Thymus (tissue), 11 donors: Measurements from ENCODE around the gene SIGMAR1. TPM values are rescaled to one million over a fixed set of nuclear protein-coding genes. Genes with fewer than 3 reads are reported as not detected.
A peak's percentile ranks its signal among the peaks of the same experiment; 100 is the strongest.

ENCODE experiments used
- DNase-seq, 9 donors: peaks; one replicate each; pipeline ENCODE4 v3.0.0-alpha.2; 2013; ENCODE audit warnings: low spot score in 9 of 9, low read depth in 6 of 9, missing footprints in 1 of 9
- H3K27ac ChIP-seq, 2 donors: one replicate each; pipeline ENCODE4 v1.5.1; 2013; ENCODE audit warnings: control low read depth in 1 of 2, low read depth in 1 of 2, low read length in 1 of 2, mild to moderate bottlenecking in 1 of 2, moderate library complexity in 1 of 2
- H3K27me3 ChIP-seq, 2 donors: one replicate each; pipeline ENCODE4 v1.5.1; 2013; ENCODE audit warnings: low read length in 1 of 2; ENCODE audit not compliant: control insufficient read depth in 2 of 2, insufficient read depth in 1 of 2
- H3K36me3 ChIP-seq, 2 donors: one replicate each; pipeline ENCODE4 v1.5.1; 2013; ENCODE audit warnings: low read length in 1 of 2, mild to moderate bottlenecking in 1 of 2, moderate library complexity in 1 of 2; ENCODE audit not compliant: control insufficient read depth in 2 of 2, insufficient read depth in 2 of 2
- H3K4me1 ChIP-seq, 2 donors: one replicate each; pipeline ENCODE4 v1.5.1; 2013; ENCODE audit warnings: low read length in 2 of 2; ENCODE audit not compliant: control insufficient read depth in 2 of 2, insufficient read depth in 2 of 2
- H3K4me3 ChIP-seq, 2 donors: one replicate each; pipeline ENCODE4 v1.5.1; 2013; ENCODE audit warnings: low read length in 2 of 2, control low read depth in 1 of 2, mild to moderate bottlenecking in 1 of 2
- H3K9me3 ChIP-seq, 2 donors: one replicate each; pipeline ENCODE4 v1.5.1; 2013; ENCODE audit warnings: low read length in 1 of 2, mild to moderate bottlenecking in 1 of 2; ENCODE audit not compliant: control insufficient read depth in 2 of 2, insufficient read depth in 1 of 2
- WGBS: extraction: QIAGEN DNeasy Blood & Tissue Kit; methylation state at CpG from one replicate; pipeline ENCODE4 v1.1.7; 2013; 5-methylcytosine and 5-hydroxymethylcytosine counted together
- polyA plus RNA-seq: library from polyadenylated mRNA; stranded (reverse); fragments of 200-250 nt; gene quantifications from one replicate; pipeline ENCODE4 v1.2.3, GENCODE V29; 2013
- total RNA-seq: library from RNA; stranded (reverse); fragments of 120-200 nt; gene quantifications from one replicate; pipeline ENCODE4 v1.2.4, GENCODE V29; 2013
- donor health status: healthy.

Gene SIGMAR1
- total and polyA plus RNA-seq, 2 donors, result 21.0 to 24.6 TPM

- Histone ChIP-seq H3K4me3 (peak overlapping the region; percentile 69 to 73), H3K27me3 (no peaks in the 10 kb centered on the region), H3K4me1 (peaks cover 14 to 24% of the 10 kb centered on the region in 2 donors), H3K27ac (peak overlapping the region; percentile 81 to 89), H3K9me3 (peaks cover 0 to 3% of the 10 kb centered on the region in 2 donors), H3K36me3 (peaks cover 8 to 9% of the 10 kb centered on the region in 2 donors)
- no peak for DNase-seq
- 33% methylated on average over 7 of the region's 7 CpGs for WGBS
These were observed 505 bp upstream of the SIGMAR1 start for GRCh38 chr9:34638138-34638445.

- peak overlapping the region; percentile 69 to 73 for H3K4me3 ChIP-seq
- WGBS, result 12% methylated on average over 23 of the region's 23 CpGs
- peak in 2 of 9 donors; percentile 19 to 24 for DNase-seq
- peaks cover 8 to 9% of the 10 kb centered on the region in 2 donors for H3K36me3 ChIP-seq
- H3K27ac ChIP-seq, result peak overlapping the region in 1 of 2 donors; percentile 70
- H3K27me3 ChIP-seq, result no peaks in the 10 kb centered on the region
- H3K4me1 ChIP-seq, result peaks cover 14 to 24% of the 10 kb centered on the region in 2 donors
- H3K9me3 ChIP-seq, result peaks cover 0 to 3% of the 10 kb centered on the region in 2 donors
These were observed 714 bp downstream of the SIGMAR1 start for GRCh38 chr9:34636791-34637355.

GRCh38 chr9:34635556-34635955 lies 2.0 kb downstream of the SIGMAR1 start:
- Histone ChIP-seq H3K9me3 (peaks cover 0 to 3% of the 10 kb centered on the region in 2 donors), H3K4me3 (no peak overlapping the region), H3K27ac (no peak overlapping the region), H3K36me3 (peaks cover 8 to 9% of the 10 kb centered on the region in 2 donors), H3K27me3 (peaks cover 3 to 13% of the 10 kb centered on the region in 2 donors), H3K4me1 (peaks cover 14 to 24% of the 10 kb centered on the region in 2 donors)
- WGBS, result 94% methylated on average over 14 of the region's 14 CpGs
- DNase-seq, result no peak

- peaks cover 10 to 22% of the 10 kb centered on the region in 2 donors for H3K27me3 ChIP-seq
- peaks cover 0 to 3% of the 10 kb centered on the region in 2 donors for H3K9me3 ChIP-seq
- peaks cover 14 to 24% of the 10 kb centered on the region in 2 donors for H3K4me1 ChIP-seq
- 97% methylated on average over 3 of the region's 3 CpGs for WGBS
- no peak for DNase-seq
- peaks cover 8 to 9% of the 10 kb centered on the region in 2 donors for H3K36me3 ChIP-seq
- no peak overlapping the region for H3K4me3 ChIP-seq
- no peak overlapping the region for H3K27ac ChIP-seq
These were observed 2.9 kb downstream of the SIGMAR1 start for GRCh38 chr9:34634551-34635248.

- peaks cover 8 to 9% of the 10 kb centered on the region in 2 donors for H3K36me3 ChIP-seq
- WGBS, result 39% methylated on average over 3 of the region's 3 CpGs
- H3K9me3 ChIP-seq, result peaks cover 0 to 3% of the 10 kb centered on the region in 2 donors
- peaks cover 17 to 29% of the 10 kb centered on the region in 2 donors for H3K27me3 ChIP-seq
- H3K4me3 ChIP-seq, result no peak overlapping the region
- no peak overlapping the region for H3K27ac ChIP-seq
- peaks cover 14 to 24% of the 10 kb centered on the region in 2 donors for H3K4me1 ChIP-seq
- DNase-seq, result peak in 7 of 9 donors; percentile 54 to 78 (median 62)
These were observed 3.6 kb downstream of the SIGMAR1 start for GRCh38 chr9:34633851-34634550.

- Histone ChIP-seq H3K4me1 (peaks cover 9 to 19% of the 10 kb centered on the region in 2 donors), H3K4me3 (no peak overlapping the region), H3K9me3 (peaks cover 0 to 3% of the 10 kb centered on the region in 2 donors), H3K27ac (no peak overlapping the region), H3K36me3 (peaks cover 8 to 9% of the 10 kb centered on the region in 2 donors), H3K27me3 (peaks cover 25 to 36% of the 10 kb centered on the region in 2 donors)
- 84% methylated on average over 5 of the region's 5 CpGs for WGBS
- DNase-seq, result no peak
These were observed 4.4 kb downstream of the SIGMAR1 start for GRCh38 chr9:34633166-34633565.

- peaks cover 51 to 62% of the 10 kb centered on the region in 2 donors for H3K27me3 ChIP-seq
- no peak overlapping the region for H3K27ac ChIP-seq
- H3K36me3 ChIP-seq, result peaks cover 5 to 8% of the 10 kb centered on the region in 2 donors
- no peak overlapping the region for H3K4me3 ChIP-seq
- peaks cover 0 to under 1% of the 10 kb centered on the region in 2 donors for H3K4me1 ChIP-seq
- no peaks in the 10 kb centered on the region for H3K9me3 ChIP-seq
- DNase-seq, result no peak
- WGBS, result 58% methylated on average over 5 of the region's 5 CpGs
These were observed 7.0 kb downstream of the SIGMAR1 start for GRCh38 chr9:34630402-34631154.

- no peaks in the 10 kb centered on the region for H3K9me3 ChIP-seq
- H3K36me3 ChIP-seq, result no peaks in the 10 kb centered on the region
- H3K4me3 ChIP-seq, result no peak overlapping the region
- H3K27me3 ChIP-seq, result peaks cover 60 to 73% of the 10 kb centered on the region in 2 donors
- H3K4me1 ChIP-seq, result no peaks in the 10 kb centered on the region
- WGBS, result 27% methylated on average over 5 of the region's 5 CpGs
- no peak overlapping the region for H3K27ac ChIP-seq
- no peak for DNase-seq
These were observed 8.1 kb downstream of the SIGMAR1 start for GRCh38 chr9:34629491-34629808.
